H1 (cell line): Measurements from ENCODE around the gene FBLN5. TPM values are rescaled to one million over a fixed set of nuclear protein-coding genes. Genes with fewer than 3 reads are reported as not detected.

Experiments
- CTCF ChIA-PET: fragments of 300-600 bp; sonication (Branson Sonifier 250); formaldehyde crosslinking; loops from one replicate; lab custom pipeline; 2021; ENCODE audit not compliant: partially characterized antibody; lab: Charles Lee
- POLR2A ChIA-PET: fragments of 300-600 bp; sonication (Branson Sonifier 250); formaldehyde crosslinking; loops from one replicate; lab custom pipeline; 2021; ENCODE audit warnings: inconsistent platforms; ENCODE audit not compliant: partially characterized antibody; lab: Charles Lee
- DNase-seq, 2 experiments: peaks; one replicate each; pipeline versions ENCODE4 v3.0.0 to v3.0.0-alpha.2; 2010 to 2022; ENCODE audit warnings: low spot score in 2 of 2, low read depth in 1 of 2, mixed read lengths in 1 of 2
- FAIRE-seq: peaks from 2 replicates; lab custom pipeline; 2011; peaks lifted over from hg19 to GRCh38; lab: Jason Lieb, UNC
- H2AFZ ChIP-seq: 2 replicates; pipeline ENCODE4 v1.8.1; 2012; ENCODE audit warnings: low read length, inconsistent platforms
- H2AK5ac ChIP-seq: 2 replicates; pipeline ENCODE4 v1.6.1; 2013; ENCODE audit warnings: low read depth, low read length
- H2BK120ac ChIP-seq: replicated peaks from 2 replicates; pipeline ENCODE3; 2013; ENCODE audit warnings: low read depth, low read length, inconsistent platforms
- H2BK12ac ChIP-seq: 2 replicates; pipeline ENCODE4 v1.6.1; 2013; ENCODE audit warnings: low read depth, low read length
- H2BK15ac ChIP-seq: 2 replicates; pipeline ENCODE4 v1.6.1; 2013; ENCODE audit warnings: low read length
- H2BK20ac ChIP-seq: 2 replicates; pipeline ENCODE4 v1.6.1; 2013; ENCODE audit warnings: low read length
- H2BK5ac ChIP-seq: 2 replicates; pipeline ENCODE4 v1.6.1; 2013; ENCODE audit warnings: low read depth, low read length
- H3K14ac ChIP-seq: 2 replicates; pipeline ENCODE4 v1.6.1; 2013; ENCODE audit warnings: inconsistent platforms; ENCODE audit not compliant: insufficient read length
- H3K18ac ChIP-seq: 2 replicates; pipeline ENCODE4 v1.6.1; 2013; ENCODE audit warnings: low read length; ENCODE audit errors: extremely low read depth
- H3K23ac ChIP-seq: 2 replicates; pipeline ENCODE4 v1.6.1; 2013; ENCODE audit warnings: inconsistent platforms; ENCODE audit not compliant: insufficient read length
- H3K23me2 ChIP-seq: 2 replicates; pipeline ENCODE4 v1.6.1; 2013; ENCODE audit warnings: low read depth, low read length
- H3K27ac ChIP-seq: 2 replicates; pipeline ENCODE4 v1.6.1; 2011; ENCODE audit warnings: low read depth, low read length, inconsistent platforms
- H3K27me3 ChIP-seq, 4 experiments: replicated peaks in 1 of 4; 1 replicate in 1 of 4; 2 replicates in 3 of 4; pipeline versions ENCODE4 v1.6.1 to v1.8.1; 2011 to 2013; ENCODE audit warnings: low read length in 3 of 4, mild to moderate bottlenecking in 3 of 4, inconsistent platforms in 2 of 4, mixed read lengths in 2 of 4, moderate library complexity in 1 of 4; ENCODE audit not compliant: control insufficient read depth in 3 of 4, insufficient read depth in 3 of 4; ENCODE audit errors: extremely low read depth in 1 of 4
- H3K36me3 ChIP-seq, 4 experiments: 2 replicates each; pipeline versions ENCODE4 v1.6.1 to v1.8.1; 2011 to 2013; ENCODE audit warnings: mild to moderate bottlenecking in 4 of 4, low read length in 3 of 4, moderate library complexity in 2 of 4, control low read depth in 1 of 4, inconsistent platforms in 1 of 4; ENCODE audit not compliant: insufficient read depth in 4 of 4, control insufficient read depth in 2 of 4
- H3K4ac ChIP-seq: replicated peaks from 2 replicates; pipeline ENCODE3; 2013; ENCODE audit warnings: low read length, low read depth, mixed read lengths, inconsistent platforms; ENCODE audit not compliant: insufficient read length
- H3K4me1 ChIP-seq, 4 experiments: replicated peaks in 1 of 4; 1 replicate in 1 of 4; 2 replicates in 3 of 4; pipeline versions ENCODE4 v1.6.1 to v1.8.1; 2011 to 2013; ENCODE audit warnings: low read length in 3 of 4, inconsistent platforms in 2 of 4, mixed read lengths in 1 of 4; ENCODE audit not compliant: insufficient read depth in 4 of 4, control insufficient read depth in 3 of 4
- H3K4me2 ChIP-seq, 2 experiments: 2 replicates each; pipeline versions ENCODE4 v1.6.1 to v1.8.1; 2011 to 2013; ENCODE audit warnings: low read depth in 2 of 2, low read length in 2 of 2, control low read depth in 1 of 2, inconsistent platforms in 1 of 2, mild to moderate bottlenecking in 1 of 2; ENCODE audit not compliant: insufficient read depth in 1 of 2
- H3K4me3 ChIP-seq, 4 experiments: fragments of 200-600, 300-600 bp in 1 of 4; sonication (generic), shearing (Covaris generic), sonication (Bioruptor Twin) in 1 of 4; 2 replicates each; pipeline versions ENCODE4 v1.5.1 to v1.8.1; 2011 to 2016; ENCODE audit warnings: low read length in 4 of 4, low read depth in 3 of 4, control low read depth in 2 of 4, inconsistent platforms in 2 of 4, mild to moderate bottlenecking in 2 of 4, mixed read lengths in 1 of 4, moderate library complexity in 1 of 4; ENCODE audit not compliant: insufficient read depth in 2 of 4; ENCODE audit errors: extremely low read depth in 1 of 4
- H3K56ac ChIP-seq: replicated peaks from 2 replicates; pipeline ENCODE3; 2013; ENCODE audit warnings: low read depth, mild to moderate bottlenecking, mixed read lengths, low read length, inconsistent platforms; ENCODE audit not compliant: insufficient read length
- H3K79me1 ChIP-seq: 2 replicates; pipeline ENCODE4 v1.6.1; 2013; ENCODE audit warnings: low read depth, low read length, control low read depth
- H3K79me2 ChIP-seq, 2 experiments: 2 replicates each; pipeline versions ENCODE4 v1.6.1 to v1.8.1; 2012 to 2013; ENCODE audit warnings: low read length in 2 of 2, mild to moderate bottlenecking in 2 of 2, inconsistent platforms in 1 of 2; ENCODE audit not compliant: insufficient read depth in 2 of 2, control insufficient read depth in 1 of 2
- H3K9ac ChIP-seq, 4 experiments: replicated peaks in 1 of 4; 1 replicate in 1 of 4; 2 replicates in 3 of 4; pipeline versions ENCODE4 v1.6.1 to v1.8.1; 2011 to 2013; ENCODE audit warnings: low read depth in 3 of 4, low read length in 3 of 4, control low read depth in 2 of 4, mild to moderate bottlenecking in 2 of 4, moderate library complexity in 2 of 4, inconsistent platforms in 1 of 4; ENCODE audit errors: extremely low read depth in 1 of 4
- H3K9me3 ChIP-seq, 2 experiments: 2 replicates each; pipeline versions ENCODE4 v1.6.1 to v1.8.1; 2012 to 2013; ENCODE audit warnings: mild to moderate bottlenecking in 2 of 2, moderate library complexity in 2 of 2, control low read depth in 1 of 2, inconsistent platforms in 1 of 2, low read depth in 1 of 2, low read length in 1 of 2, mixed read lengths in 1 of 2; ENCODE audit not compliant: insufficient read depth in 2 of 2
- H4K20me1 ChIP-seq, 2 experiments: replicated peaks in 1 of 2; 2 replicates each; pipeline versions ENCODE3 to v1.8.1; 2011 to 2013; ENCODE audit warnings: inconsistent platforms in 2 of 2, low read length in 2 of 2, mild to moderate bottlenecking in 1 of 2; ENCODE audit not compliant: insufficient read depth in 2 of 2, control insufficient read depth in 1 of 2
- H4K5ac ChIP-seq: 2 replicates; pipeline ENCODE4 v1.6.1; 2013; ENCODE audit warnings: low read length, low read depth, mixed read lengths, inconsistent platforms; ENCODE audit not compliant: insufficient read length
- H4K8ac ChIP-seq: 2 replicates; pipeline ENCODE4 v1.8.0; 2013; ENCODE audit warnings: mild to moderate bottlenecking, moderate library complexity, low read length, inconsistent platforms; ENCODE audit not compliant: insufficient read depth; ENCODE audit errors: extremely low read depth
- H4K91ac ChIP-seq: replicated peaks from 2 replicates; pipeline ENCODE3; 2013; ENCODE audit warnings: low read length, mixed read lengths, inconsistent platforms; ENCODE audit not compliant: insufficient read length
- CTBP2 ChIP-seq: IDR thresholded peaks from 2 replicates; pipeline ENCODE4 v1.7.0; 2011; ENCODE audit warnings: borderline replicate concordance, mild to moderate bottlenecking, moderate library complexity, mixed read lengths, low read length; ENCODE audit not compliant: insufficient read depth, insufficient read length
- GABPA ChIP-seq: IDR thresholded peaks from 2 replicates; pipeline ENCODE4 v1.6.1; 2011; ENCODE audit warnings: mild to moderate bottlenecking, low read length, moderate library complexity, borderline replicate concordance; ENCODE audit not compliant: insufficient read depth
- WGBS, 2 experiments: shearing (Covaris generic) in 1 of 2; methylation state at CpG; one replicate each; pipeline versions ENCODE4 v1.1.6 to v1.1.7; 2013 to 2015; ENCODE audit warnings: low lambda C conversion rate in 2 of 2, mixed read lengths in 2 of 2, inconsistent platforms in 1 of 2, low coverage in 1 of 2, missing lambda C conversion rate in 1 of 2; ENCODE audit not compliant: insufficient replicate concordance in 2 of 2, insufficient coverage in 1 of 2, insufficient read length in 1 of 2; ENCODE audit errors: extremely low coverage in 1 of 2, missing lambda C conversion rate in 1 of 2; 5-methylcytosine and 5-hydroxymethylcytosine counted together
- polyA plus RNA-seq, 7 experiments: library from polyadenylated mRNA; depleted of rRNA in 3 of 7; stranded (reverse) in 5 of 7; unstranded in 2 of 7; fragments of >200 nt in 5 of 7; fragments of 200-250 nt in 2 of 7; gene quantifications; 1 replicate in 5 of 7; 2 replicates in 1 of 7; 4 replicates in 1 of 7; pipeline versions ENCODE4 v1.2.1 to v1.2.3, GENCODE V29; 2011 to 2013; ENCODE audit warnings: missing spikeins in 2 of 7, mixed read lengths in 2 of 7
- total RNA-seq: library from RNA; stranded (reverse); fragmentation: NEBNext Ultra II Directional; extraction: Animal tissue kit (Norgen Biotek cat#: 25700); gene quantifications from 2 replicates; pipeline ENCODE4 v1.2.1, GENCODE V29; 2021

The FBLN5 gene
- total and polyA plus RNA-seq, 2 of the 8 experiments (the other 6 are each of a cell fraction or from before 2014, with no cell fraction given) = 0.88 to 3.5 TPM

- ChIA-PET CTCF (interaction anchor here (0.6 to 1.1 kb wide), 4 partner anchors 15 to 207 kb away, joined by 3 read pairs; no protein-coding TSS in a partner anchor), POLR2A (no interaction called here)
- TF ChIP-seq CTBP2 (no peak), GABPA (no peak)
- no peak overlapping the region for H3K4me2 ChIP-seq
- no peaks in the 10 kb centered on the region for H4K20me1 ChIP-seq
- H2AK5ac ChIP-seq = no peak overlapping the region
- no peak overlapping the region for H4K5ac ChIP-seq
- H3K56ac ChIP-seq = no peak overlapping the region
- no peak overlapping the region for H3K4me3 ChIP-seq
- H3K23me2 ChIP-seq = no peaks in the 10 kb centered on the region
- H3K23ac ChIP-seq = no peak overlapping the region
- H3K27me3 ChIP-seq = no peaks in the 10 kb centered on the region
- no peak overlapping the region; the same call in 1 of the 2 replicates for H4K8ac ChIP-seq
- no peak overlapping the region for H3K9ac ChIP-seq
- 0 out of 7 replicates have a peak, but pooled peaks cover 0 to 3% (median 0%) of the 10 kb centered on the region in 4 experiments for H3K4me1 ChIP-seq
- H3K9me3 ChIP-seq = no peaks in the 10 kb centered on the region
- FAIRE-seq = no peak
- H2BK5ac ChIP-seq = no peak overlapping the region
- no peak overlapping the region for H2BK20ac ChIP-seq
- H2AFZ ChIP-seq = no peak overlapping the region
- no peak for DNase-seq
- no peak overlapping the region for H3K27ac ChIP-seq
- no peaks in the 10 kb centered on the region for H3K79me2 ChIP-seq
- H3K4ac ChIP-seq = no peak overlapping the region
- no peak overlapping the region for H4K91ac ChIP-seq
- H3K14ac ChIP-seq = no peak overlapping the region
- no peak overlapping the region for H2BK120ac ChIP-seq
- no peak overlapping the region for H3K18ac ChIP-seq
- no peaks in the 10 kb centered on the region for H3K79me1 ChIP-seq
- WGBS, 2 experiments = 83% methylated on average over 14 of the region's 17 CpGs; no CpG with 5 or more reads in 1 of the 2 experiments
- H2BK15ac ChIP-seq = no peak overlapping the region
- no peak overlapping the region for H2BK12ac ChIP-seq
- H3K36me3 ChIP-seq = no peaks in the 10 kb centered on the region
Observed at GRCh38 chr14:91926131-91926890, 21.2 kb downstream of the FBLN5 start.
